ENCODE measurements around the gene XYLT1. TPM values are rescaled to one million over a fixed set of nuclear protein-coding genes. Genes with fewer than 3 reads are reported as not detected.
A peak's percentile ranks its signal among the peaks of the same experiment; 100 is the strongest.

XYLT1 gene
- total RNA-seq, 3 donors from 2014 or later (not counting 1 experiment from before 2014, with no cell fraction given) = 40.9 to 55.5 (median 43.8) TPM

DNA sequence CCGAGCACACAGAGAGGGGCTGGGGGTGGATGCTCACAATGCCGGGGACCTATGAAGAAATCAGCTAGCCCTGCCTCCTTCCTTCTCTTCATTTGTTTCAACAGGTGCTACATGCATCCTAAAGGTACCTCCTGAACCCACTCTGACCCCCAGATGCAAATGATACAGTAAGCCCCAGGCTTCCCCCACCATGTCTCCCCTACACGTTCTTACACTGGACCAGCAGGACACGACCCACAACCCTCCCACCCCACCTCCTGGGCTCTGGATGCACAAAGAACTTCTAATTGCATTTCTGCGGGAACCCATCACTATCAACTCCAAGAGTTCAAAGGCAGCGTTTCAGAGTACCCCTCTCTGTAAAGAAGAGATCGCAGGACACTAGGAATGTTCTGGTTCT lies 2.1 kb downstream of the XYLT1 start:
- peaks cover 37% of the 10 kb centered on the region for H3K4me1 ChIP-seq (ENCODE audit: control insufficient read depth, insufficient read depth, low read length)
- H3K27me3 Mint-ChIP-seq (ENCODE audit: low read depth in 2 of 2) = no peaks in the 10 kb centered on the region
- WGBS (ENCODE audit: insufficient coverage) = 65% methylated on average over 6 of the region's 7 CpGs
- H3K4me1 Mint-ChIP-seq = peaks cover 49 to 53% of the 10 kb centered on the region in 2 donors
- H3K9me3 ChIP-seq (ENCODE audit: control insufficient read depth, insufficient read depth, low read length) = no peaks in the 10 kb centered on the region
- peak overlapping the region; percentile 51 for H3K4me3 ChIP-seq (ENCODE audit: low read length)
- DNase-seq (no peak), ATAC-seq (no peak)
- intact Hi-C loops (cut with micrococcal nuclease) = loop anchor here (5.0 kb wide), 1 partner anchor 101 kb away; no protein-coding TSS in a partner anchor
- peak overlapping the region; percentile 83 to 85 for H3K27ac Mint-ChIP-seq
- no peaks in the 10 kb centered on the region for H3K36me3 Mint-ChIP-seq
- H3K9me3 Mint-ChIP-seq = no peaks in the 10 kb centered on the region
- peak overlapping the region; percentile 93 for H3K4me3 Mint-ChIP-seq
- H3K36me3 ChIP-seq (ENCODE audit: control insufficient read depth, insufficient read depth, low read length) = peaks cover 2% of the 10 kb centered on the region
- no peak overlapping the region for H3K27ac ChIP-seq (ENCODE audit: low read length)
- H3K27me3 ChIP-seq (ENCODE audit: control insufficient read depth, insufficient read depth, low read length) = no peaks in the 10 kb centered on the region
- TF ChIP-seq, protein P1, sequence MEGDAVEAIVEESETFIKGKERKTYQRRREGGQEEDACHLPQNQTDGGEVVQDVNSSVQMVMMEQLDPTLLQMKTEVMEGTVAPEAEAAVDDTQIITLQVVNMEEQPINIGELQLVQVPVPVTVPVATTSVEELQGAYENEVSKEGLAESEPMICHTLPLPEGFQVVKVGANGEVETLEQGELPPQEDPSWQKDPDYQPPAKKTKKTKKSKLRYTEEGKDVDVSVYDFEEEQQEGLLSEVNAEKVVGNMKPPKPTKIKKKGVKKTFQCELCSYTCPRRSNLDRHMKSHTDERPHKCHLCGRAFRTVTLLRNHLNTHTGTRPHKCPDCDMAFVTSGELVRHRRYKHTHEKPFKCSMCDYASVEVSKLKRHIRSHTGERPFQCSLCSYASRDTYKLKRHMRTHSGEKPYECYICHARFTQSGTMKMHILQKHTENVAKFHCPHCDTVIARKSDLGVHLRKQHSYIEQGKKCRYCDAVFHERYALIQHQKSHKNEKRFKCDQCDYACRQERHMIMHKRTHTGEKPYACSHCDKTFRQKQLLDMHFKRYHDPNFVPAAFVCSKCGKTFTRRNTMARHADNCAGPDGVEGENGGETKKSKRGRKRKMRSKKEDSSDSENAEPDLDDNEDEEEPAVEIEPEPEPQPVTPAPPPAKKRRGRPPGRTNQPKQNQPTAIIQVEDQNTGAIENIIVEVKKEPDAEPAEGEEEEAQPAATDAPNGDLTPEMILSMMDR (IDR thresholded peaks at IDR 0.05) = no peak

DNA sequence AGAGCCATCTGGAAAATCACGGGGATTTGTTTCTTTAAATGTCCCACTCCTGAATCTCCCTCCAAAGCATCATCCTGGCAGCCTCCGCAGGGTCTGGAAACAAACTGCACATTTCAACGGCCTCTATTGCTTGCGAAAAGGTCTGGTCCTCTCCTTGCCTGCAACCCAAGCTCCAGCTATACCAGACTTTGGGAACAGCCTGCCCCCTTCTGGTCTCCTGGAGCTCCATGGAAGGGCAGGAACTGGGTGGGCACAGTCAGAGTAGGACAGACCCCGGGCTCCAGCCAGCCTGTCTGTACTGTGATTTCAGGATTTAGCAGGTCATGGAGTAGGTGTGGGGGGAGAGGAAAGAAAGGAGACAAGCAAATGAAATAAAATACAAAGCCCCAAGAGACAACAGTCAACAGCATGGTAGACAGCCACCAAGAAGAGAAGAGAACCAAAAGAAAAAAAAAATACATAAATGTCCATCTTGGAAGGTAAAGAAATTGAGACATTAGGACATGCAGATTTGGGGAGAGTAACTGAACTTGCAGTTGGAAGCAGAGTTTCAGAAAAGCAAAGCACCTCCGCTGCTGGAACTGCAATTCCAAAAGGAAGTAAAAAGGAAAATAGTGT lies 2.7 kb downstream of the XYLT1 start:
- no peaks in the 10 kb centered on the region for H3K27me3 Mint-ChIP-seq (ENCODE audit: low read depth in 2 of 2)
- H3K9me3 Mint-ChIP-seq = no peaks in the 10 kb centered on the region
- peak overlapping the region in 1 of 2 donors; percentile 85 for H3K27ac Mint-ChIP-seq
- WGBS (ENCODE audit: insufficient coverage) = 39% methylated on average over 5 of the region's 6 CpGs
- Histone ChIP-seq H3K9me3 (ENCODE audit: control insufficient read depth, insufficient read depth, low read length) (no peaks in the 10 kb centered on the region), H3K36me3 (ENCODE audit: control insufficient read depth, insufficient read depth, low read length) (peaks cover 2% of the 10 kb centered on the region), H3K4me3 (ENCODE audit: low read length) (no peak overlapping the region), H3K4me1 (ENCODE audit: control insufficient read depth, insufficient read depth, low read length) (peaks cover 34% of the 10 kb centered on the region), H3K27ac (ENCODE audit: low read length) (no peak overlapping the region), H3K27me3 (ENCODE audit: control insufficient read depth, insufficient read depth, low read length) (no peaks in the 10 kb centered on the region)
- H3K4me1 Mint-ChIP-seq = peaks cover 52 to 54% of the 10 kb centered on the region in 2 donors
- H3K4me3 Mint-ChIP-seq = peak overlapping the region; percentile 93
- TF ChIP-seq, protein P1 (IDR thresholded peaks at IDR 0.05) = no peak
- DNase-seq = peak in 1 of 2 donors; percentile 66
- no peaks in the 10 kb centered on the region for H3K36me3 Mint-ChIP-seq
- intact Hi-C loops (cut with micrococcal nuclease) = loop anchor here (5.0 kb wide), 1 partner anchor 101 kb away; no protein-coding TSS in a partner anchor
- peak in 1 of 3 donors; percentile 30 for ATAC-seq

DNA sequence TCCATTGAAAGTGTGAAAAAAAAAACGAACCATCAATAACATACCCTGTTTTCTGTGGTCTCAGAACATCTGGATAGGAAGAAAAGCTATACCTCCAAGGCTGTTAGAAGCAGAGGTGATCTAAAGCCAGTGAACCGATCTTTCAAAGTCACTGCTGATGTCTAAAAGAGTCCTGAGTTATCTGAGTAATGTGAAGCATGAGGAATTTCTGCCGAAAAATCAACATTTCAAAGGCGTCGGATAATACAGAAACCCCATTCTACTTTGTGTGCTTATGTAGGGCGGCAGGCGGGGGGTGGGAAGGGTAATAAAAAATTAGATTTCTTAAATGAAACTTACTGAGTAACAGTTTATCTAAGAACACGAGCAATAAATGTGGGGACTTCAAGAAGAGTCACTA lies 3.9 kb downstream of the XYLT1 start:
- DNase-seq (no peak), ATAC-seq (no peak)
- Histone ChIP-seq H3K36me3 (ENCODE audit: control insufficient read depth, insufficient read depth, low read length) (peaks cover 2% of the 10 kb centered on the region), H3K27me3 (ENCODE audit: control insufficient read depth, insufficient read depth, low read length) (no peaks in the 10 kb centered on the region), H3K4me1 (ENCODE audit: control insufficient read depth, insufficient read depth, low read length) (peaks cover 42% of the 10 kb centered on the region), H3K9me3 (ENCODE audit: control insufficient read depth, insufficient read depth, low read length) (no peaks in the 10 kb centered on the region), H3K4me3 (ENCODE audit: low read length) (no peak overlapping the region), H3K27ac (ENCODE audit: low read length) (no peak overlapping the region)
- TF ChIP-seq, protein P1 (IDR thresholded peaks at IDR 0.05) = no peak
- WGBS (ENCODE audit: insufficient coverage) = 95% methylated on average over 4 of the region's 8 CpGs
- Mint-ChIP-seq H3K9me3 (no peaks in the 10 kb centered on the region), H3K27me3 (ENCODE audit: low read depth in 2 of 2) (no peaks in the 10 kb centered on the region), H3K4me1 (peaks cover 63 to 65% of the 10 kb centered on the region in 2 donors), H3K27ac (no peak overlapping the region), H3K4me3 (peak overlapping the region; percentile 93), H3K36me3 (no peaks in the 10 kb centered on the region)
- intact Hi-C loops (cut with micrococcal nuclease) = loop anchor here (5.0 kb wide), 1 partner anchor 100 kb away; no protein-coding TSS in a partner anchor

Measured in natural killer cell (primary cell).